Cerebellar nuclear complex (tissue), 1 donor: ENCODE results near the gene SIGLEC1.

Source experiments
- DNase-seq, 2 experiments: peaks; one replicate each; lab custom pipeline; 2025; lab: John Stamatoyannopoulos, UW

Gene SIGLEC1

DNA sequence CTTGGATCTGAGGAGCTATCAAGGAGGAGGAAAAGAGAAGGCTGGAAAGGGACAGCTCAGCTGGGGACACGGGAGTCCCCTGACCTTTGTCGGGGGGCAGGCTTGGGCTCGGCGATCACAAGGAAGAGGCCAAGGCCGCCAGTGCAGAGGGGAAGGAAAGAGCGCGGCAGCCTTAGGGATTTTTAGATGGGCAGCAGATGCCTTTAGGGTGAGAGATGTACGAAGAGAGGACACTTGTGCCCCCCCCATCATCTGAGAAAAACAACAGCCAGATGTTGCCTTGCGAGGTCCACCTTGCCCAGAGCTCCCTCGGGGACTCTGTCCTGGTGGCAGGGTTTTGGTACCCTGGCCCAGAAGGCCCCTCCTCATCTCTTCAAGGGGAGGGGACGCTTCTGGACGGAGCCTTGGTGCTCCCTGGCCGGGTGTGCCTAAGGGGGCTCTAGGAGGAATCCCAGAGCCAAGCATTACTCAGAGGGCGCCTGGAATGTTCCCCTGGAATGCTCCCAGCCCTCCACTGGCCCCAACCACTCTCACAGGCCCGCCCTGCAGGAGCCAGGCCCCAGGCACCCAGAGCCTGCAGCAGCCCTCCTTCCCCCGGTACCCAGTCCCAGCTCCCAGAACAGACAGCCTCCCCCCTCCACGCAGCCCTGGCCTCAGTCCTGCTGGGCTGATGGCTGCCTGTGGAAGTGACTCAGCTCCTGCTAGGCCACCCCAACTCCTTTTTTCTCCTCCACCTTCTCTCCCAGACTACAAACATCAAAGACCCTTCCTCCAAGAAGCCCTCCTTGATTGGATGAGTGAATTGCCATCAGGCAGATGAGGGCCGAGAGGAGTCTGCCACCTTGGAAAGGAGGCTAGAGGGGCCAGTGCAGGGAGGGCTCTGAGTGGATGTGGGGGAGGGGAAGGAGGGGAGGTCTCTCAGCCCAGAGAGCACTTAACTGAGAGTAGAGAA is 32.4 kb downstream of the SIGLEC1 start:
- DNase-seq = no peak

DNA sequence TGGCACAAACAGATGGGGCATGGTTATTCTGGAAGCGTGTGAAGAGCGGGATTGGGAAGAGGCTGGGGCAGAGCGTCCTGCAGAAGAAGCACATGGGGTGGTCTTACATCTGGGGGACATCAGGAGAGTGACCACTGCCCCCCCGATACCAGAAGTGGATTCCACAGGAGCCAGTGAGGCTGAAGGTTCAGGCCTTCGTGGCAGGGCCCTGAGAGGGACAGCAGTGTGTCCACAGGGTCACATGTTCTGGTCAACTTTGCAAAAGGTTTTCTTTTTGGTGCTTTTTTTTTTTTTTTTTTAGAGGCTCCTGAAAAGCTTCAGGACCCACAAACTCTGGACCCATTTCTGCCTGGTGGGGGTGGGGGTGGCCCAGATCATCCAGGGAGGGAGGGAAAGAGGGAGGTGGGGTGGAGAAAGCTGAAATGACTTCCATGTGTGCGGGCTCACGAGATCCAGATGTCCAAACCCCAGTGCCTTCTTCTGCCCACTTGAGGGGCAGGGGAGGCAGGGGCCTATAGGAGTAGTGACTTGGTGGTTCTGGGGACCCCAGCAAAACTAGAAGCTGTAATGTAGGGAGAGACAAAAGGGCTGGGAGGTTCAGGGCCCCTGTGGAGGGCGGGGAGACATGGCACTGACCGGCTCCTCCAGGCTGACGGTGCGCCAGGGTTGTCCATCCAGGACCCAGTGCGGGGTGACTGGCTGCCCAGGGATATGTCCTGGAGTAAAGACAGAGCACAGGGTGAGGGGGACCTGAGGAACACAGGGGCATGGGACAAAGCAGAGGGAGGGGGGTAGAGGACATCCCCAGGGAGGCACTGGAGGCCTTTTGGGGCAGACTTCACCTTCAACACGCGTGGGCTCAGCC is 33.3 kb downstream of the SIGLEC1 start:
- no peak for DNase-seq

DNA sequence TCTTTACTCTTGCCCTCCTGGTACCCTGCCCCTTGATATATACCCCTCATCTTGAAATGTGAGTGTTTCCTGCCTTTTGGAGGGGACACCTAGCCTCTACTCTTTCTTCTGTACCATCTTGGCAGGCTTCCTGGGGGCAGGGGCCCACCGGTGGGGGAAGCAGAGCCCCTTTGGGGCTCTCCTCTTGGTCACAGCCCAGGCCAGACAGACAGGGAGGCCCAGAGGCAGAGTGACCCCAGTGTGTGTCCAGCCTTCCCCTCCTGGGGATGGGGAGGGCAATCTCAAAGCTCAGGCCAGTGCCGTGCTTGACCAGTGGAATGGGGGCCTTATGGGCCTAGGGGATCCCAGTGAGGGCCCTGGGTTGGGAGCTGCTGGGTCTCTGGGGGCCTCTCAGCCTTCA is 34.2 kb downstream of the SIGLEC1 start:
- DNase-seq = no peak

DNA sequence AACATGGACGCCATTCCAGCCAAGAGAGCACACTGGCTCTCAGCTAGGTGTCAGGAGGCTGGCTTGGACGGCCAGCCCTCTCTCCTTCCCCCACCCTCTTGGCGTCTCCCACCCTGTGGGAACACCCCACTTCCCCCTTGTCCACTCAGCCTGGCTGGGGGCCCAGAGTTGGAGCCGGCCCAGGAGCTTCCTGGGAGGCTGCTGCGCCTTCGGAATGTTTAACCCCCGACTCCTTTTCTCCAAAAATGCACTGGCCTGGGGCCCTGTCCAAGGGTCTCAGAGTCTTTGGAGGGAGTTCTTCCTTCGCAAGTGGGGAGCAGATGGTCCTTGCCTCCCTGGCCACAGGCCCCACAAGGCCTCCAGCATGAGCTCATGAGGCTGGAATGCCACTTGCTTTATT is 34.7 kb downstream of the SIGLEC1 start:
- DNase-seq = no peak

DNA sequence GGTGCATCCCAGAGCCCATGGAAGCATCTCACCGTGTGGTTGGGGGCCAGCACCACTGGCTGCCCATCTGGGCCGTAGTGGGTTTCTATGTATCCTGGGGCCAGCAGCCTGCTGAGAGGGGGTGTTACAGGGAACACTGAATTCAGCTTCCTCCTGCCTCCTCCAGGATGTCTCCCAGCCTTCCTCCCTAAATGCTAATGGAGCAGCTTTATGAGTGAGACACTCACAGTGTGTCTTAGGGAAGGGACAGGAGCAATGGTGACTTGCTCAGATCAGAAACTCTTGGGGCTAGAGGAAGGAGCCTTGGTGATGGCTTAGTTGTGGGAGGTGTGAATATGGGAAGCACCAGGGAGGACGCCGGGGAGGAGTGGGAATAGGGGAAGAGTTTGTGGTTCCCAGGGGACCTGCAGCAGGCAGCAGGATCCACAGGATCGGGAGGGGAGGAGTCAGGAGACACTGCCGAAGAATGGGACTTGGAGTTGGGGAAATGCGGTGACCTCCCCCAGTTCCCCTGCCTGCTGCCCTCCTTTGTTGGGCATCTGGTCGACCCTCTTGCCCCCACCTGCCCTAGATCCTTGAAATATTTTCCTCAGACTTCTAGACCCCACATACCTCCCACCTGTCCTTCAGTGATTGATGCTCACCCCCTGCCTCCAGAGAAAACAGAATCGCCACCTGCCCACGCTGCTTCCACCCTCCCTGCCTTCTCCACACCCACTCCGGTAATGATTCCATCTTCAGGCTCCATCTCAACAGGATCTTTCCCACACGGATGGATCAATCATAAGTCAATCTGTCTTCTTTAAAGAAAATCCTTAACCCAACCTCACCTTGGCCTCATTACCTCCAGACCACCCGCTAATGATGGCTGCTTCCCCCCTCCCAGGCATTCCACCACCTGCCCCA is 37.2 kb downstream of the SIGLEC1 start:
- no peak for DNase-seq

DNA sequence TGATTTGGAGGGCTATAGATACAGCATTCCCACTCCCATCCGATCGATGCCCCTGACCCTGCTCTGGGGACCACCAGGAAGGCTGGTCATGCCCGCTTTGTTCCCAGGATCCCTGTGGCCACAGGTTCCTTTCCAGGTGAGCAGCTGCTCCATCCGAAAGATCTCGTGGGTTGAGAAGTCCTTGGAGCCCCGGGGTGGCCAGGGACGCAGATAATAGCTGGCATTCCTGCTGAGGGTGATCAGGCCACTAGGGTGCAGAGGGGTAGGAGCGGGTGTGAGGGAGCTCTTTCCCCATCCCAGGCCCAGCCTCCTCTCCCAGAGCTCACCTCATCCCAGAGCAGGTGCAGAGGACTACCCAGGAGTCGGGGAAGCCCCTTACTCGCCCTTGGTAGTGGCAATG is 38.0 kb downstream of the SIGLEC1 start:
- DNase-seq = no peak

DNA sequence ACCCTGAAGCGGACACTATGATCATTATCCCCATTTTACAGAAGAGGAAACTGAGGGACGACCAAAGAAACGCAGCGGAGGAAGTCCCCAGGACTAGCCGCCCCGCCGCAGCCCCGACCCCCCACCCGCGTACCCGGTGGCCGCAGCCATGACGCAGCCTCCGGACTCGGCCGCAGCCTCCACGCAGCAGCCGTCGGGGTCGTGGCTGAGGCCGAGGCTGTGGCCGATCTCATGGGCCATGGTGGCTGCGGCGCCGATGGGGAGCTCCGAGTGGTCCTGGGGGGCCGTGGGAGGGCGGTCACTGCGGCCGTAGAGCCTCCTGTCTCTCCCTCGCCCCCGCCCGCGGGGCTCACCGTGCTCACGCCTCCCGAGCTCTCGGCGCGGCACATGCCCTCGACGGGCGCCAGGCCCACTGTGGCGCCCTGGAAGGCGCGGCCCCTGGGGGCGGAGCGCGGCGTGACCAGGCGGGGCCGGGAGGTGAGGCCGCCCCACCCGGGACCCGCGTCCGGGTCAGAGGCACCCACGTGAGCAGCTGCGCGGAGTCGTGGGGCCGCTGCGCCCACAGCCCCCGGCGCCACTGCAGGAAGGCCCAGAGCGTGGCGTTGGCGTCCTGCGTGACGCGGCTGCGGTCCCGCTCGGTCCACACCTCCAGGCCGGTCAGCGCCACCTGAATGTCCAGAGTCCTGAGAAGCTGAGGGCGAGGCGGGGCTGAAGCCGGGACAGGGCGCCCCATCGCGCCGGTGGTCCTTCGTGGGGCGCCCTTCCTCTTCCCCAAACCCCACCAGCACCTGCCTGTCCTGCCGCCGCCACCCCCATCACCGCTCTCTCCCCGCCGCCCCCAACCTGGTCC is 39.0 kb downstream of the SIGLEC1 start:
- DNase-seq = no peak

DNA sequence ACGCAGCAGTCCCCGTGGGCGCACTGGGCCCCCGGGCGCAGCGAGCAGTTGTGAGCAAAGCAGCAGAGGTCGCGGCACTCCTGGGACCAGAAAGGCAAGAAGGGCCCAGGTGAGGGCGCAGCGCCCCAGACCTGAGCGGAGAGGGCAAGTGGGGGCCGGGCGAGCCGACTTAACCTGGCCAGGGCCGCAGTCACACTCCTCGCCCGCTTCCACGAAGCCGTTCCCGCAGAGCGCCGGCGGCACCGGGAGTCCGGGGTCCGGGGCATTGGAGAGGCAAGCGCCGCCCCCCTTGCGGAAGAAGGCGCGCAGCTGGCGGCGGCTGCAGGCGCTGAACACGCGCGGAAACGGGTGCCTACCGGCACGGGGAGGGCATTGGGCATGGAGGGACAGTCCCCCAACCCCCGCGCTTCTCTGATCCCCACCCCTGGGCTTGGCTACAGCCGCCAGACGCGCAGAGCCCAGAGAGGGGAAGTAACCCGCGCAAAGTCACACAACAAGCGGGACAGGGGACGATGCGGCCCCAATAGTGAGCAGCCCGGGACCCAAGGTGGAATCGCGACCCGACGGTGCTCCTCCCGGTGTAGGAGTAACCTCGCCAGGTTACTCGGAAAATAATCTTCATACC is 39.7 kb downstream of the SIGLEC1 start:
- no peak for DNase-seq

DNA sequence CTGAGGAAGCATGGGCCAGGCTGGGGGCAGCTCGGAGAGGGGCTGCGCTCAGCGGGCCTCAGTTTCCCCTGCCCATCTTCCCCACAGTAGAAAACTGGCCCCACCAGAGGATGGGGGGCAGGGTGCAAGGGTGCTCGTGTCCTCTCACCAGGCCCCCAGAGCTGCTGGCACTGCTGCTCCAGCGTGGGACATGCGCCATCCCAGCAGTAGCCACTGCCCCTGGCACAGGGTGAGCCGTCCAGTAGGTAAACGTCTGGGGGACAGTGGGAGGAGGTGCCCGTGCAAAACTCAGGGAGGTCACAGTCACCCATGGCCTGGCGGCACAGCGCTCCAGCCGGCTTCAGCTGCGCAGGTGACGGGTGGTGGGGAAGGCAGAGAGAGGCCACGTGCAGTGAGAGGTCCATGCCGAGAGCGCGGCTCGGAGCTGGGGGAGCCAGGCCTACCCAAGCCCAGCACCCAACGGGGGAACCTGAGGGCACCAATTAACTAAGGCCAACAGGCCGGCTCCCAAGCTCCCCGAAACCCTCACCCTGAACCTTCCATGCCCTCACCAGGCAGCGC is 40.3 kb downstream of the SIGLEC1 start:
- DNase-seq = no peak

DNA sequence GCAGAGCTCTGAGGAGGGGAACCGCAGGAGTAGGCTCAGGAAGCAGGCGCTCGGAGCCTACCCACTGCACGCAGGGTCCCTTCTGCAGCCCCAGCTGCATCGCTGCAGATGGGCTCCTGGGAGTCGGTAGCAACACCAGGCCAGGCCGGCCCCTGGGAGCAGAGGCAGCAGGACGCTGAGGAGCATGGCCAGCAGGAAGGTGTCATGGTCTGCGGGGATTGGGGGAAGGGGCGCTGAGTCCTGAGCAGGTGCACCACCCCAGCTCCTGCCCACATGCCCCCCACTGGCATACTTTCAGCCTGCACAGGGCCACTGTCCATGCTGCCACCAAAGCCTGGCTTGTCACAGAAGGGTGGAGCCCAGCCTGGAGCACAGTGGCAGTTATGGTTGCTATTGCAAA is 41.5 kb downstream of the SIGLEC1 start:
- no peak for DNase-seq

DNA sequence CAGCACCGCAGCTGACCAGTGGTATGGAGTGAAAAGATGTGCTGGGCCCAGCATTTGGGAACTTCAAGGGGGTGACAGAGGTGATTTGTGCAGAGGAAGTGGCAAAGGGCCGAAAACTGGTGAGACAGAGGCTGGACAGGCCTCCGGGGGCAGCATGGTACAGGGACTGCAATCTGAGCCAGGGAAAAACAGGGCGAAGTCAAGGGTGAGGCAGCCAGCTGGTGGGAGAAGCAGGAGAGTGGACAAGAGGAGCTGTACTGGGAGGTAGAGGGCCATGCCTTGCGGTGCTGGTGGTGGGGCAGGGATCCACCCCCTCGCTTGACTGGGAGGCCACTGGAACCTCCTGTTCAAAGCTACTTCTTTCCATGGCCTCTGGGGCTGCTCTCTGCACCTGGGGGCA is 41.9 kb downstream of the SIGLEC1 start:
- DNase-seq = no peak

DNA sequence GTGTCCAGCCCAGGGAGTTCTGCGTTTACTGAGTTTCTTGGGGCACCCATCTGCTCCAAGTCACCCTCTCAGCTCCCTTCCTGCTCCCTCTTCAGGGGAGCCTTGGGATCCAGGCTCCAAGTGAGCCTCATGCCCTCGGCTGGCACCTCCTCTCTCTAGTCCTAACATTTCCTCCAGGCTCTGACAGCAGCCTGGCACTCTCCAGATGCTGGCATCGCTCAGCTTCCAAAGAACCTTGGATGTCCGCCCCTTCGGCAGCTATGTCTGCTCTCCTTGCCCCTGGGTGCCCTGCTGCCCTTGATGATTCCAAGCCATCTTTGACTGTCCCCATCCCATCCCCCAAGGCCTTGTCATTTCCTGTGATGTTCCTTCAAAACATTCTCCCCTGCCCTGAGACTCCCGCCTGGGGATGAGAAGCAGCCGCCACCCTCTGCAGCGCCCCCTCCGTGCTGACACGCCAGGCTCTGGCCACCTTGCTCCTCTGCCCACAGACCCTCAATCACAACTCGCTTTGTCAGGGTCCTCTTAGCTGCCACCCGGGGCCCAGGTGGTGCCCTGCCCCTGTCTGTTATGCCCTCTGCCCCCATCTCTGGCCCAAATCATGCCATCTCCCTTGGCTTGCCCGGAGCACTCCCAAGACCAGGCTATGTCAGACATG is 42.6 kb downstream of the SIGLEC1 start:
- DNase-seq = no peak

DNA sequence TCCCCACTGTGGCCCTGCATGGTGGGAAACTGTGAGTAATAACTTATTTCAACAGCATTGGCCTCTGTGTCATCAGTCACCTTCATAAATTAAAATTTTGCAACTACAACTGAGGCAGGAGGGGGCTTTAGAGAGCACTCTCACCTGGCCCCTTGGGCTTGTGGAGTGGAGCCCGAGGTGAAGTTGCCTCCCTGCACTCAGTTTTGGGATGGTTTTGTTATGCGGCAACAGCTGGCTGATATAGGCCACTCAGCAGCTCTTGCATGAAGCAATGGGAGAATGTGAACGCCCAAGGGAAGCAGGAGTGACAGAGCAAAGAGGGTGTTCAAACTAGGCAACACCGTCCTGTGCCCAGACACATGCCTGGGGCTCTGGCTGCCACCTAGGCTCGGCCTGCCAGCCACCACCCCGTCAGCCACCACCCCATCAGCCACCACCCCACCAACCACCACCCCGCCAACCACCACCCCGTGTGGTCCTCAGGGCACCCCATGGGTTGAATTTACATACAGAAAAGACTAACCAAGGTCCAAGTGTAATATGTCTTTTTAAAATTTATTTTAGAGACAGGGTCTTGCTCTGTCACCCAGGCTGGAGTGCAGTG is 44.9 kb downstream of the SIGLEC1 start:
- DNase-seq = no peak

DNA sequence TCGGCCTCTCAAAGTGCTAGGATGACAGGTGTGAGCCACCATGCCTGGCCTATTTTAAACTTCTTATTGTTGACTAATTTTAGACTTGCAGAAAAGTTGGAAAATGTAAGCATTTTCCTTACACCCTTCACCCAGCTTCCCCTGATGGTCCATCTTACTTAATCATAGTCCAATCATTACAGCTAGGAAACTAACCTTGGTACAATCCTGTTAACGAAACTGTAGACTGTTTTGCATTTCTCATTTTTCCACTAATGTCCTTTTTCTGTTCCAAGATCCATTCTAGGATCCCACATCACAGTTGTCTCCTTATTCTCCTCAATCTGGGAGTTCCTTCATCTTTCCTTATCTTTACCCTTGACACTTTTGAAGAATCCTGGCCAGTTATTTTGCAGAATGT is 48.5 kb downstream of the SIGLEC1 start:
- no peak for DNase-seq

DNA sequence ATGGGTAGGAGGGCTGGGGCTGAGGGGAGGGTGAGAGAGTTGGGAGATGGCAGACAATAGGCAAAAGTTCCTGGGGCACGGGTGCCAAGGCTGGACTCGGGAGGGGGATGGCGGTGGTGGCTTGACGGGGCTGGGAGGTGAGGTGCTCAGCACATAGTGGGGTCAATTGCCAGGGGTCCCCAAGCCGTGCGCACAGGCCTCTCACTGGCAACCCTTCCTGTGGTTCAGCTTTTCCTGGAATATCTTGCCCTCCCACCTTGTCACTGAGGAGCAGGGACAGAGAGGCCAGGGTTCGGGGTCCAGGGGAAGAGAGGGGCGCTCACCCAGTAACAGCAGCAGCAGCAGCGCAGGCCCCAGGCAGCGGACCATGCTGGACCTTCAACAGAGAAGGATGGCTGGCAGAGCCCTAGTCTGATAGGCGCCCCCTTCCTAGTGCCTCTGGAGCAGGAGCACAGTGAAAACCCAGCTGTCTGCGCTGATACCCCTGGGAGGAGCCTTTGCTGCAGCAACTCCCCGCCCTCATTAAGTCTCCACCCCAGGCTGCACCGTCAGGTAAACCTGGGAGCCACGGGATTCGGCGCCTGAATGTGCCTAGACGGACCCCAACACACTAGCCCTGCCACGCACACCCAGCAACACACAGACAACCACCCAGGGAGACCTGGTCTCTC is 49.2 kb downstream of the SIGLEC1 start, which contains the start of gene GFRA4:
Gene GFRA4 (minus strand): TSS at position 369 of the 671 bp plus-strand sequence. CDS start 0 bp downstream, at position 369.
- DNase-seq = no peak
